A549 (cell line): ENCODE measurements around the gene CTAG2.

ENCODE experiments used
- KDM1A ChIP-seq: fragments of 200-600 bp; sonication (generic); IDR thresholded peaks from 2 replicates; pipeline ENCODE4 v1.6.1; 2016; ENCODE audit warnings: low read depth, mild to moderate bottlenecking
- PHF8 ChIP-seq: fragments of 200-600 bp; sonication (generic); IDR thresholded peaks from 2 replicates; pipeline ENCODE4 v1.6.1; 2016; ENCODE audit warnings: low read depth, mild to moderate bottlenecking, antibody characterized with exemption, moderate library complexity, borderline replicate concordance
- POLR2A ChIP-seq: IDR thresholded peaks from 2 replicates; pipeline ENCODE4 v1.6.1; 2012; ENCODE audit warnings: mild to moderate bottlenecking, low read length
- POLR2AphosphoS2 ChIP-seq: conservative IDR thresholded peaks from 2 replicates; pipeline ENCODE4 v1.6.1; 2012; ENCODE audit warnings: low read length, improper control_type of control experiment, inconsistent platforms
- RAD21 ChIP-seq, 2 experiments: fragments of >200 bp in 1 of 2; sonication (Bioruptor Twin) in 1 of 2; formaldehyde crosslinking in 1 of 2; IDR thresholded peaks in 1 of 2; conservative IDR thresholded peaks in 1 of 2; 2 replicates in 1 of 2; 3 replicates in 1 of 2; pipeline ENCODE4 v1.6.1; 2012 to 2018; ENCODE audit warnings: inconsistent platforms in 1 of 2
- RCOR1 ChIP-seq: fragments of 150-350 bp; IDR thresholded peaks from 2 replicates; pipeline ENCODE4 v1.6.1; 2014; ENCODE audit warnings: antibody characterized with exemption, low read length, low read depth
- SMC3 ChIP-seq: fragments of >200 bp; sonication (Bioruptor Twin); formaldehyde crosslinking; IDR thresholded peaks from 3 replicates; pipeline ENCODE4 v1.6.1; 2018; ENCODE audit warnings: inconsistent platforms
- TF ChIP-seq, protein P1 (sequence below): fragments of >200 bp; sonication (Bioruptor Twin); formaldehyde crosslinking; IDR thresholded peaks from 3 replicates; pipeline ENCODE4 v1.5.1; 2016
- TF ChIP-seq, protein P2 (sequence below): IDR thresholded peaks from 2 replicates; pipeline ENCODE4 v1.6.1; 2012
- TF ChIP-seq, protein P3 (sequence below): fragments of 450-650 bp; IDR thresholded peaks from 2 replicates; pipeline ENCODE4 v1.6.1; 2014; ENCODE audit warnings: antibody characterized with exemption
- TF ChIP-seq, protein P4 (sequence below): IDR thresholded peaks from 2 replicates; pipeline ENCODE4 v1.6.1; 2012; ENCODE audit warnings: low read depth, borderline replicate concordance
- TF ChIP-seq, protein P5 (sequence below): fragments of 250-450 bp; sonication (Bioruptor Pico); IDR thresholded peaks from 2 replicates; pipeline ENCODE4 v1.5.0; 2021; ENCODE audit warnings: mild to moderate bottlenecking, moderate library complexity, borderline replicate concordance

- TF ChIP-seq, protein P1, sequence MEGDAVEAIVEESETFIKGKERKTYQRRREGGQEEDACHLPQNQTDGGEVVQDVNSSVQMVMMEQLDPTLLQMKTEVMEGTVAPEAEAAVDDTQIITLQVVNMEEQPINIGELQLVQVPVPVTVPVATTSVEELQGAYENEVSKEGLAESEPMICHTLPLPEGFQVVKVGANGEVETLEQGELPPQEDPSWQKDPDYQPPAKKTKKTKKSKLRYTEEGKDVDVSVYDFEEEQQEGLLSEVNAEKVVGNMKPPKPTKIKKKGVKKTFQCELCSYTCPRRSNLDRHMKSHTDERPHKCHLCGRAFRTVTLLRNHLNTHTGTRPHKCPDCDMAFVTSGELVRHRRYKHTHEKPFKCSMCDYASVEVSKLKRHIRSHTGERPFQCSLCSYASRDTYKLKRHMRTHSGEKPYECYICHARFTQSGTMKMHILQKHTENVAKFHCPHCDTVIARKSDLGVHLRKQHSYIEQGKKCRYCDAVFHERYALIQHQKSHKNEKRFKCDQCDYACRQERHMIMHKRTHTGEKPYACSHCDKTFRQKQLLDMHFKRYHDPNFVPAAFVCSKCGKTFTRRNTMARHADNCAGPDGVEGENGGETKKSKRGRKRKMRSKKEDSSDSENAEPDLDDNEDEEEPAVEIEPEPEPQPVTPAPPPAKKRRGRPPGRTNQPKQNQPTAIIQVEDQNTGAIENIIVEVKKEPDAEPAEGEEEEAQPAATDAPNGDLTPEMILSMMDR, result no peak
- TF ChIP-seq PHF8 (no peak), POLR2AphosphoS2 (no peak), POLR2A (no peak), SMC3 (no peak), RAD21 (conservative IDR thresholded peaks at IDR 0.05 in 1 of 2, IDR thresholded peaks at IDR 0.05 in 1 of 2) (no peak), KDM1A (no peak), RCOR1 (no peak)
- TF ChIP-seq, protein P2, sequence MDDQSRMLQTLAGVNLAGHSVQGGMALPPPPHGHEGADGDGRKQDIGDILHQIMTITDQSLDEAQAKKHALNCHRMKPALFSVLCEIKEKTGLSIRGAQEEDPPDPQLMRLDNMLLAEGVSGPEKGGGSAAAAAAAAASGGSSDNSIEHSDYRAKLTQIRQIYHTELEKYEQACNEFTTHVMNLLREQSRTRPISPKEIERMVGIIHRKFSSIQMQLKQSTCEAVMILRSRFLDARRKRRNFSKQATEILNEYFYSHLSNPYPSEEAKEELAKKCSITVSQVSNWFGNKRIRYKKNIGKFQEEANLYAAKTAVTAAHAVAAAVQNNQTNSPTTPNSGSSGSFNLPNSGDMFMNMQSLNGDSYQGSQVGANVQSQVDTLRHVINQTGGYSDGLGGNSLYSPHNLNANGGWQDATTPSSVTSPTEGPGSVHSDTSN, result no peak
- TF ChIP-seq, protein P3, sequence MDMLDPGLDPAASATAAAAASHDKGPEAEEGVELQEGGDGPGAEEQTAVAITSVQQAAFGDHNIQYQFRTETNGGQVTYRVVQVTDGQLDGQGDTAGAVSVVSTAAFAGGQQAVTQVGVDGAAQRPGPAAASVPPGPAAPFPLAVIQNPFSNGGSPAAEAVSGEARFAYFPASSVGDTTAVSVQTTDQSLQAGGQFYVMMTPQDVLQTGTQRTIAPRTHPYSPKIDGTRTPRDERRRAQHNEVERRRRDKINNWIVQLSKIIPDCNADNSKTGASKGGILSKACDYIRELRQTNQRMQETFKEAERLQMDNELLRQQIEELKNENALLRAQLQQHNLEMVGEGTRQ, result no peak
- TF ChIP-seq, protein P4, sequence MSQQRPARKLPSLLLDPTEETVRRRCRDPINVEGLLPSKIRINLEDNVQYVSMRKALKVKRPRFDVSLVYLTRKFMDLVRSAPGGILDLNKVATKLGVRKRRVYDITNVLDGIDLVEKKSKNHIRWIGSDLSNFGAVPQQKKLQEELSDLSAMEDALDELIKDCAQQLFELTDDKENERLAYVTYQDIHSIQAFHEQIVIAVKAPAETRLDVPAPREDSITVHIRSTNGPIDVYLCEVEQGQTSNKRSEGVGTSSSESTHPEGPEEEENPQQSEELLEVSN, result no peak
- TF ChIP-seq, protein P5, sequence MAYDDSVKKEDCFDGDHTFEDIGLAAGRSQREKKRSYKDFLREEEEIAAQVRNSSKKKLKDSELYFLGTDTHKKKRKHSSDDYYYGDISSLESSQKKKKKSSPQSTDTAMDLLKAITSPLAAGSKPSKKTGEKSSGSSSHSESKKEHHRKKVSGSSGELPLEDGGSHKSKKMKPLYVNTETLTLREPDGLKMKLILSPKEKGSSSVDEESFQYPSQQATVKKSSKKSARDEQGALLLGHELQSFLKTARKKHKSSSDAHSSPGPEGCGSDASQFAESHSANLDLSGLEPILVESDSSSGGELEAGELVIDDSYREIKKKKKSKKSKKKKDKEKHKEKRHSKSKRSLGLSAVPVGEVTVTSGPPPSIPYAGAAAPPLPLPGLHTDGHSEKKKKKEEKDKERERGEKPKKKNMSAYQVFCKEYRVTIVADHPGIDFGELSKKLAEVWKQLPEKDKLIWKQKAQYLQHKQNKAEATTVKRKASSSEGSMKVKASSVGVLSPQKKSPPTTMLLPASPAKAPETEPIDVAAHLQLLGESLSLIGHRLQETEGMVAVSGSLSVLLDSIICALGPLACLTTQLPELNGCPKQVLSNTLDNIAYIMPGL, result no peak
Measured at GRCh38 chrX:154652311-154653047, 900 bp downstream of the CTAG2 start.
